ENCODE measurements around the gene CREB5.

CREB5 gene

GRCh38 chr7:28440055-28440601, 27.8 kb downstream of the CREB5 start:
- DNase-seq: no peak

GRCh38 chr7:28442540-28443420, 30.5 kb downstream of the CREB5 start:
- DNase-seq: no peak

- DNase-seq: no peak
Observed at GRCh38 chr7:28446131-28446530, 33.8 kb downstream of the CREB5 start.

- no peak for DNase-seq
Observed at GRCh38 chr7:28447071-28447470, 34.8 kb downstream of the CREB5 start.

GRCh38 chr7:28448708-28449107, 36.4 kb downstream of the CREB5 start:
- DNase-seq: no peak

GRCh38 chr7:28452681-28453080, 40.4 kb downstream of the CREB5 start:
- no peak for DNase-seq

GRCh38 chr7:28455486-28455885, 43.2 kb downstream of the CREB5 start:
- no peak for DNase-seq

GRCh38 chr7:28456044-28456443, 43.7 kb downstream of the CREB5 start:
- no peak for DNase-seq

- DNase-seq: no peak
Observed at GRCh38 chr7:28458732-28459131, 46.4 kb downstream of the CREB5 start.

- no peak for DNase-seq
Observed at GRCh38 chr7:28459306-28459705, 47.0 kb downstream of the CREB5 start.

GRCh38 chr7:28465697-28466096, 53.4 kb downstream of the CREB5 start:
- no peak for DNase-seq

GRCh38 chr7:28466341-28466740, 54.0 kb downstream of the CREB5 start:
- DNase-seq: no peak

- no peak for DNase-seq
Observed at GRCh38 chr7:28466885-28467284, 54.6 kb downstream of the CREB5 start.

- DNase-seq: no peak
Observed at GRCh38 chr7:28469562-28469961, 57.2 kb downstream of the CREB5 start.

GRCh38 chr7:28470344-28470743, 58.0 kb downstream of the CREB5 start:
- DNase-seq: no peak

GRCh38 chr7:28472332-28472731, 60.0 kb downstream of the CREB5 start:
- no peak for DNase-seq

- no peak for DNase-seq
Observed at GRCh38 chr7:28473571-28474281, 61.4 kb downstream of the CREB5 start.

GRCh38 chr7:28474282-28474638, 61.9 kb downstream of the CREB5 start:
- DNase-seq: no peak

GRCh38 chr7:28474640-28475039, 62.3 kb downstream of the CREB5 start:
- DNase-seq: no peak

GRCh38 chr7:28477041-28477442, 64.7 kb downstream of the CREB5 start:
- DNase-seq: no peak

- no peak for DNase-seq
Observed at GRCh38 chr7:28478656-28479055, 66.3 kb downstream of the CREB5 start.

GRCh38 chr7:28479507-28479947, 67.2 kb downstream of the CREB5 start:
- no peak for DNase-seq

GRCh38 chr7:28480595-28480994, 68.3 kb downstream of the CREB5 start:
- no peak for DNase-seq

Measured in NCI-H1436 treated with DMSO at 0.1 percent for 48 hours (cell line).